ENCODE data around the gene C11orf68.
"Not testable (repeated sequence)": the region's sequence is repeated elsewhere in the genome, so short reads cannot be mapped to it uniquely, and the experiment has no call there.

C11orf68 gene

GRCh38 chr11:65918211-65919140 is at the start of gene C11orf68:
TSS of gene C11orf68 (minus strand) at chr11:65919062. CDS start at chr11:65919031, 31 bp downstream.
- DNase-seq (ENCODE audit: low read depth in 2 of 2): no peak

GRCh38 chr11:65967329-65967934 is 48.6 kb upstream of the C11orf68 start:
- DNase-seq (ENCODE audit: low read depth in 2 of 2): no peak

- no peak for DNase-seq (ENCODE audit: low read depth in 2 of 2)
These were observed 47.3 kb upstream of the C11orf68 start for GRCh38 chr11:65965986-65966762.

DNA sequence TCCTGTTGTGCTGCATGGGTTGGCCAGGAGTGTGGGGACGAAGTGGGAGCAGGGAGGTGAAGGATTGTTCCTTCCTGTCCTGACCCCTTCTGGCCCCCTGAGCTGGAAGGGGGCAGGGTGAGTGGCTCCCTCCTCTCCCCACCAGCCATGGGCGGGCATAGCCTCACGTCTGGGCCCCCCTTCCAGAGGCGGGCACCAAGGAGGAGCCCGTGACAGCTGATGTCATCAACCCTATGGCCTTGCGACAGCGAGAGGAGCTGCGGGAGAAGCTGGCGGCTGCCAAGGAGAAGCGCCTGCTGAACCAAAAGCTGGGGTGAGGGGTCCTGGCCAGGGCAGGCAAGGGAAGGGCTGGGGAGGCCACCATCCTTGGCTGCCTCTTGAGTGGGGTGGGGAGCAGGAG is 46.0 kb upstream of the C11orf68 start:
- no peak for DNase-seq (ENCODE audit: low read depth in 2 of 2)

DNA sequence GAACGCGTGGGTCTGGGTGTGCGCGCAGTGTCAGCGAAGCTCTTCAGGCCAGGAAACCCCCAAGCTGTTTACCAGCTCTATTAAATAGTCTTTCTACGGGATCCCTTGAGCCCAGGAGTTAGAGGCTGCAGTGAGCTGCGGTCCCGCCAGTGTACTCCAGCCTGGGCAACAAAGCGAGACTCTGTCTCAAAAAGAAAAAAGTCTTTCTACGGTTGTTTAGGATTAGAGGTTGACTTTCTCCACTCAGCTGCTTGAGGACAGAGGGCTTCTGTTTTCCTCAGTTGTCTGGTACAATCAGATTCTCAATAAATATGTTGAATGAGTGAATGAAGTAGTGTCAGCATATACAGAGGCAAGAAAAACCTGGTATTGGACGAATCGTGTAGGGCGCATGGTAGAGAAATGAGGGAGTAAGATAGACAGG is 43.3 kb upstream of the C11orf68 start:
- DNase-seq (ENCODE audit: low read depth in 2 of 2): peak in 1 of 2 donors; percentile 19

GRCh38 chr11:65961267-65962140 is 42.6 kb upstream of the C11orf68 start, which contains the start of gene SART1:
TSS of gene SART1 (plus strand) at chr11:65961734. CDS start at chr11:65961781, 47 bp downstream.
- DNase-seq (ENCODE audit: low read depth in 2 of 2): peak; percentile 91 to 95

- DNase-seq (ENCODE audit: low read depth in 2 of 2): no peak
These were observed 42.0 kb upstream of the C11orf68 start for GRCh38 chr11:65960824-65961266.

- DNase-seq (ENCODE audit: low read depth in 2 of 2): no peak
These were observed 40.0 kb upstream of the C11orf68 start for GRCh38 chr11:65958774-65959420.

- no peak for DNase-seq (ENCODE audit: low read depth in 2 of 2)
These were observed 39.4 kb upstream of the C11orf68 start for GRCh38 chr11:65958291-65958690.

DNA sequence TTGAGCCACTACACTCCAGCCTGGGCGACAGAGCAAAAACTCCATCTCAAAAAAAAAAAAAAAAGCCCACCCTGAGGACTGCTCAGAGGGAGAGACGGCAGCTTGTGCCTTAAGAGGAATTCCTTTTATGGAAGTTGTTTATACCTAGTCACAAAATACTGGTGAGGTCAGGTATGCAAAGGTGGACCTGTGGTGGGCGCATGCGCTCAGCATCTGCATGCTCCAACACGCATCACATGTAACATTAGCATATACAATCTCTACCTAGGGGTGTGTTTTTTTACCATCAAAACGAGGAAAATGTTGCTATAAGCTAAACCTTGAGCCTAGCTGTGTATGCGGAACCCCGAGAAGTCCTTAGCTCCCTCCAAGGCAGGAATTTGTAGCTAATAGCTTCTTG is 35.9 kb upstream of the C11orf68 start:
- DNase-seq (ENCODE audit: low read depth in 2 of 2): no peak

DNA sequence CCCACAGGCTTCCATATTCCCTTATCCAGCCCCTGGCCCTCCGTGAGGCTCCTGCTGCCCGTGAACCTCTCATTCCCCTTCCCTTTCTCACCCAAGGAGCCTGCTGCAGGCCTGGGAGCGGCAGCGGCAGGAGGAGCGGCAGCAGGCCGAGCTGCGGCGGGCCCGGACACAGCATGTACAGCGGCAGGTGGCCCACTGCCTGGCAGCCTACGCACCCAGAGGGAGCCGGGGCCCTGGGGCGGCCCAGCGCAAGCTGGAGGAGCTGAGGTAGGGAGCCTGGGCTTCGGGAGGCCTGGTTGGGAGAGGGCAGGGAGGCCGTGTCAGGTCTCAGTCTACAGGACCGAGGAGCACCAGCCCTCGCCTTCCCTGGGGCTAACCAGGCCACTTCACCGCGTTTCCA is 34.6 kb upstream of the C11orf68 start:
- DNase-seq (ENCODE audit: low read depth in 2 of 2): no peak

DNA sequence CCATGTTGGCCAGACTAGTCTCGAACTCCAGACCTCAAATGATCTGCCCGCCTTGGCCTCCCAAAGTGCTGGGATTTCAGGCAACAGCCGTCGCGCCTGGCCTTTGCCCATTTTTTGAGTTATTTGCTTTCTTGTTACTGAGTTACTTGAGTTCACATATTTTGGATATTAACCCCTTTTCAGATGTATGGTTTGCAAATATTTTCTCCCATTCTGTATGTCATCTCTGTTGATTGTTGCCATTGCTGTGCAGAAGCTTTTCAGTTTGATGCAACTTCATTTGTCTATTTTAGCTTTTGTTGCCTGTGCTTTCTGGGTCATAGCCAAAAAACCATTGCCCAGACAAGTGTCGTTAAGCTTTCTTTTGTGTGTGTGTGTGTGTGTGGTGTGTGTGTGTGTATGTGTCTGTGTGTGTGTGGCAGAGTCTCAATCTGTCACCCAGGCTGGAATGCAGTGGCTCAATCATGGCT is 33.2 kb upstream of the C11orf68 start:
- DNase-seq (ENCODE audit: low read depth in 2 of 2): no peak

- DNase-seq (ENCODE audit: low read depth in 2 of 2): not testable (repeated sequence)
These were observed 32.8 kb upstream of the C11orf68 start for GRCh38 chr11:65951641-65952040.

DNA sequence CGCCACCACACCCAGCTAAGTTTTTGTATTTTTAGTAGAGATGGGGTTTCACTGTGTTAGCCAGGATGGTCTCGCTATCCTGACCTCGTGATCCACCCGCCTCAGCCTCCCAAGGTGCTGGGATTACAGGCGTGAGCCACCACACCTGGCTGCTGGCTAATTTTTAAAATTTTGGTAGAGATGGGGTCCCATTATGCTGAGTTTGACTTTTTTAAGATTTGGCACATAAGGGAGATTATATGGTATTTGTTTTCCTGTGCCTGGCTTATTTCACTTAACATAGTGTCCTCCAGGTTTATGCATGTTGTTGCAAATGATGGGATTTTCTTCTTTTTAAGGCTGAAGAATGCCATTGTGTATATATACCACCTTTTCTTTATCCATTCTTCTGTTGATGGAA is 31.8 kb upstream of the C11orf68 start:
- DNase-seq (ENCODE audit: low read depth in 2 of 2): not testable (repeated sequence)

GRCh38 chr11:65947603-65948125 is 28.8 kb upstream of the C11orf68 start:
- DNase-seq (ENCODE audit: low read depth in 2 of 2): no peak

DNA sequence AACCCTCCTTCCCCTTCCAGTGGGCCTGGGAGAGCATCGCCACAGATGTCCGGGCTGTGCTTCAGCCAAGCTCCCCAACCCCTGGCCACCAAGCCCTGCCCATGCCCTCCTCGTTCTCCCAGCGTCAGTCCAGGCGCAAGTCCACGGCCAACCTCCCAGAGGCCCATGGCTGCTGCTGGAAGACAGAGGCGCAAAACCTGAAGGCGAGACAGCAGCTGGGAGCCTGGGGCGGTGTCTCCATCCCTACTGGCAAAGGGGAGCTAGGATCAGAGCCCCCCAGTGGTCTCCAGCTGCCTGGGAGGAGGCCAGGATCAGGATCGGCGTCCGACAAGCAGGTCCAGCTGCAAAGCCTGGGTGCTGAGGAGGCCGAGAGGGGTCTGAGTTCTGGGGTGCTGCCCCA is 28.3 kb upstream of the C11orf68 start:
- no peak for DNase-seq (ENCODE audit: low read depth in 2 of 2)

- DNase-seq (ENCODE audit: low read depth in 2 of 2): no peak
These were observed 27.8 kb upstream of the C11orf68 start for GRCh38 chr11:65946655-65947054.

- no peak for DNase-seq (ENCODE audit: low read depth in 2 of 2)
These were observed 27.2 kb upstream of the C11orf68 start for GRCh38 chr11:65945941-65946558.

- DNase-seq (ENCODE audit: low read depth in 2 of 2): no peak
These were observed 26.6 kb upstream of the C11orf68 start, which contains the start of gene TSGA10IP for GRCh38 chr11:65945430-65945911. TSS of gene TSGA10IP (plus strand) at chr11:65945480. CDS start at chr11:65945676, 196 bp downstream.

Data from activated CD8-positive, alpha-beta memory T cell treated with anti-CD3 and anti-CD28 coated beads for 4 hours (primary cell).